Measurements from ENCODE around the gene DNAJA2. TPM values are rescaled to one million over a fixed set of nuclear protein-coding genes. Genes with fewer than 3 reads are reported as not detected.

Gene DNAJA2
- total RNA-seq, 1 donor from 2014 or later: 57.1 TPM

DNA sequence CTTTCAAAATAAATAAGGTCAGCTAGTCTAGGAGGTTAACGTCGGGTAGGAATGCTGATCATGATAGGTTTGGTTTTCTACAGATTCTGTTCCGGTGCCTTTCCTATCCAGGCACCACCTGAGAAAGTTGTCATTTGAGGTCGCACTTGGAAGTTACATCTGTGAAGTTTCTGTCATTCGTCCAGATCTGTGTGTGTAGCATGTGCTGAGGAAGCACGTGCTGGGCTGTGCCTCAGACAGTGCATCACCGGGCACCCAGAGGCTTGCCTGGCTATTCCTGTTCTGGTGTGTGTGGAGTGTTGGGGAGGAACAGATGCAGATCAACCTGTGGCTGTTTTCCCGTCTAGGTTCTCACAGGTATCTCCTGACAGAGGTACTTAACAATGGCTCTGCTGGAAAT is 42.6 kb downstream of the DNAJA2 start:
- intact Hi-C loops (cut with micrococcal nuclease): no loop called here
- no peak for ATAC-seq (ENCODE audit: low read depth)
- Mint-ChIP-seq H3K36me3 (ENCODE audit: low read depth) (peaks cover 25% of the 10 kb centered on the region), H3K9me3 (no peaks in the 10 kb centered on the region), H3K4me1 (peaks cover 12% of the 10 kb centered on the region), H3K27ac (no peak overlapping the region), H3K4me3 (no peak overlapping the region), H3K27me3 (no peaks in the 10 kb centered on the region)
- POLR2A ChIA-PET: interaction anchor here (0.6 kb wide), 1 partner anchor 90 kb away, joined by 4 read pairs; no protein-coding TSS in a partner anchor
- DNase-seq: no peak
- CTCF ChIA-PET: interaction anchor here (0.9 to 5.5 kb wide), 8 partner anchors 16 to 257 kb away, joined by 3 to 57 read pairs (median 6); no protein-coding TSS in a partner anchor
- TF ChIP-seq, protein P1, sequence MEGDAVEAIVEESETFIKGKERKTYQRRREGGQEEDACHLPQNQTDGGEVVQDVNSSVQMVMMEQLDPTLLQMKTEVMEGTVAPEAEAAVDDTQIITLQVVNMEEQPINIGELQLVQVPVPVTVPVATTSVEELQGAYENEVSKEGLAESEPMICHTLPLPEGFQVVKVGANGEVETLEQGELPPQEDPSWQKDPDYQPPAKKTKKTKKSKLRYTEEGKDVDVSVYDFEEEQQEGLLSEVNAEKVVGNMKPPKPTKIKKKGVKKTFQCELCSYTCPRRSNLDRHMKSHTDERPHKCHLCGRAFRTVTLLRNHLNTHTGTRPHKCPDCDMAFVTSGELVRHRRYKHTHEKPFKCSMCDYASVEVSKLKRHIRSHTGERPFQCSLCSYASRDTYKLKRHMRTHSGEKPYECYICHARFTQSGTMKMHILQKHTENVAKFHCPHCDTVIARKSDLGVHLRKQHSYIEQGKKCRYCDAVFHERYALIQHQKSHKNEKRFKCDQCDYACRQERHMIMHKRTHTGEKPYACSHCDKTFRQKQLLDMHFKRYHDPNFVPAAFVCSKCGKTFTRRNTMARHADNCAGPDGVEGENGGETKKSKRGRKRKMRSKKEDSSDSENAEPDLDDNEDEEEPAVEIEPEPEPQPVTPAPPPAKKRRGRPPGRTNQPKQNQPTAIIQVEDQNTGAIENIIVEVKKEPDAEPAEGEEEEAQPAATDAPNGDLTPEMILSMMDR (IDR thresholded peaks at IDR 0.05): no peak

- CTCF ChIA-PET: interaction anchor here (0.6 to 5.5 kb wide), 14 partner anchors 9 to 260 kb away, joined by 3 to 57 read pairs (median 4); no protein-coding TSS in a partner anchor
- H3K27me3 Mint-ChIP-seq: no peaks in the 10 kb centered on the region
- DNase-seq (peak; percentile 69), ATAC-seq (ENCODE audit: low read depth) (peak; percentile 76)
- POLR2A ChIA-PET: no interaction called here
- TF ChIP-seq, protein P1 (IDR thresholded peaks at IDR 0.05): peak; percentile 59
- peaks cover 26% of the 10 kb centered on the region for H3K36me3 Mint-ChIP-seq (ENCODE audit: low read depth)
- H3K4me1 Mint-ChIP-seq: peaks cover 12% of the 10 kb centered on the region
- H3K4me3 Mint-ChIP-seq: no peak overlapping the region
- H3K9me3 Mint-ChIP-seq: no peaks in the 10 kb centered on the region
- H3K27ac Mint-ChIP-seq: no peak overlapping the region
- intact Hi-C loops (cut with micrococcal nuclease): loop anchor here (1.0 kb wide), 4 partner anchors 10 to 375 kb away; no protein-coding TSS in a partner anchor
Measured at GRCh38 chr16:46929378-46930332, 43.8 kb downstream of the DNAJA2 start.

GRCh38 chr16:46928811-46929210 is 44.7 kb downstream of the DNAJA2 start:
- H3K36me3 Mint-ChIP-seq (ENCODE audit: low read depth): peaks cover 34% of the 10 kb centered on the region
- DNase-seq: no peak
- TF ChIP-seq, protein P1 (IDR thresholded peaks at IDR 0.05): no peak
- no peaks in the 10 kb centered on the region for H3K27me3 Mint-ChIP-seq
- H3K27ac Mint-ChIP-seq: no peak overlapping the region
- no peaks in the 10 kb centered on the region for H3K9me3 Mint-ChIP-seq
- ChIA-PET POLR2A (no interaction called here), CTCF (interaction anchor here (0.6 to 5.5 kb wide), 6 partner anchors 10 to 371 kb away, joined by 3 to 57 read pairs (median 4); no protein-coding TSS in a partner anchor)
- no peak for ATAC-seq (ENCODE audit: low read depth)
- H3K4me3 Mint-ChIP-seq: no peak overlapping the region
- H3K4me1 Mint-ChIP-seq: peaks cover 12% of the 10 kb centered on the region
- intact Hi-C loops (cut with micrococcal nuclease): loop anchor here (1.0 kb wide), 4 partner anchors 10 to 375 kb away; no protein-coding TSS in a partner anchor

- no peak for DNase-seq
- TF ChIP-seq, protein P1 (IDR thresholded peaks at IDR 0.05): no peak
- intact Hi-C loops (cut with micrococcal nuclease): no loop called here
- no peak for ATAC-seq (ENCODE audit: low read depth)
- Mint-ChIP-seq H3K27me3 (no peaks in the 10 kb centered on the region), H3K4me1 (peaks cover 5% of the 10 kb centered on the region), H3K4me3 (no peak overlapping the region), H3K27ac (no peak overlapping the region), H3K9me3 (no peaks in the 10 kb centered on the region), H3K36me3 (ENCODE audit: low read depth) (peaks cover 49% of the 10 kb centered on the region)
- POLR2A ChIA-PET: no interaction called here
- CTCF ChIA-PET: interaction anchor here (2.2 to 5.5 kb wide), 2 partner anchors 74 to 253 kb away, joined by 8 to 57 read pairs; no protein-coding TSS in a partner anchor
Measured at GRCh38 chr16:46927273-46927672, 46.2 kb downstream of the DNAJA2 start.
